BLaER1 (cell line): ENCODE data around the gene SRGN.
A peak's percentile ranks its signal among the peaks of the same experiment; 100 is the strongest.
"Not testable (repeated sequence)": the region's sequence is repeated elsewhere in the genome, so short reads cannot be mapped to it uniquely, and the experiment has no call there.

Source experiments
- H3K27ac ChIP-seq: shearing (Covaris generic); formaldehyde crosslinking; 2 replicates; pipeline ENCODE4 v1.8.1; 2022
- H3K27me3 ChIP-seq: shearing (Covaris generic); formaldehyde crosslinking; 2 replicates; pipeline ENCODE4 v1.8.1; 2022
- H3K36me3 ChIP-seq: shearing (Covaris generic); formaldehyde crosslinking; 2 replicates; pipeline ENCODE4 v1.8.1; 2022
- H3K4me1 ChIP-seq: shearing (Covaris generic); formaldehyde crosslinking; 2 replicates; pipeline ENCODE4 v1.8.1; 2022
- H3K4me2 ChIP-seq: shearing (Covaris generic); formaldehyde crosslinking; 2 replicates; pipeline ENCODE4 v1.8.1; 2022
- H3K4me3 ChIP-seq: shearing (Covaris generic); formaldehyde crosslinking; 2 replicates; pipeline ENCODE4 v1.8.1; 2022
- H3K9ac ChIP-seq: shearing (Covaris generic); formaldehyde crosslinking; 2 replicates; pipeline ENCODE4 v1.8.1; 2022
- H3K9me3 ChIP-seq: shearing (Covaris generic); formaldehyde crosslinking; 2 replicates; pipeline ENCODE4 v1.8.1; 2022
- H4K20me1 ChIP-seq: shearing (Covaris generic); formaldehyde crosslinking; 2 replicates; pipeline ENCODE4 v1.8.1; 2022
- Cebpa-rat ChIP-seq: shearing (Covaris generic); IDR thresholded peaks from 2 replicates; pipeline ENCODE4 v1.8.1; 2022

The SRGN gene, protein sequence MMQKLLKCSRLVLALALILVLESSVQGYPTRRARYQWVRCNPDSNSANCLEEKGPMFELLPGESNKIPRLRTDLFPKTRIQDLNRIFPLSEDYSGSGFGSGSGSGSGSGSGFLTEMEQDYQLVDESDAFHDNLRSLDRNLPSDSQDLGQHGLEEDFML

DNA sequence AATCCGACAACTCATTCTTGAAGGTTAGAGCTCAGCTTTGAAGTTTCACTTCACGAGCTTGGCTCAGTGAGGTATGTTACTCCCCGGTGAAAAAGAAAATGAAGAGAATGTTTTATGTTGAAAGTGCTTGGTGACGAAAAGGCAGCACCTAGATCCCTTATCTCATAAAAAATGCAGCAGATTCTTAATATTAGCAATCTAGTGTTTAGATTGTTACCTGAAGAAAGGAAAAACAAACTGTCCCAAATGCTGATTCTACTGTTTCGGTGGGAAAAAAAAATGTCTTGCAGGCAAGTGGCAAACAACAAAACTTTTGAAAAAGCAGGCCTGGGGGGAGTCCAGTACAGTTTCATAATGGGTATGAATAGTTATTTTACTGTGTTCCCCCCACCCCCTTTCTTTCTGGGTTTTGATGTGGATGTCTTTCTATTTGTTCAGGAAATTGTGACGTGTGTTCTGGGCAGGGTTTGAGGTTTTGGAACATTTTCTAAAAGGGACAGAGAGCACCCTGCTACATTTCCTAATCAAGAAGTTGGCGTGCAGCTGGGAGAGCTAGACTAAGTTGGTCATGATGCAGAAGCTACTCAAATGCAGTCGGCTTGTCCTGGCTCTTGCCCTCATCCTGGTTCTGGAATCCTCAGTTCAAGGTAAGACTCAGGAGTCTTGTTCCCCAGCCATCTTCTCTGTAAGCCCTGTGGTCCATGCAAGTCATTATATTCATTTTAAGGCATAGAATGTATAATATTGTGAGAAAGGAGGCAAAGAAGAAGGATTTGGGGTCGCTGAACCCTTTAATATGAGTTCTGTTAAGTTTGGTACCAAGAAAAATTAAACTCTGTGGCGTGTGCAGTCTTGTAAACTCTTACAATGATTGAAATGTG is at the start of gene SRGN:
SRGN (plus strand) TSS at position 514 of the 881 bp plus-strand sequence; CDS start at position 569, 55 bp downstream.
- H3K4me3 ChIP-seq = peak within 1 kb of the TSS; percentile 56
- no peaks in the 10 kb centered on the region for H3K9me3 ChIP-seq
- H3K9ac ChIP-seq = peak within 1 kb of the TSS; percentile 30
- H3K4me2 ChIP-seq = peak within 1 kb of the TSS; percentile 76
- no peaks in the 10 kb centered on the region for H3K27me3 ChIP-seq
- H3K36me3 ChIP-seq = no peaks in the 10 kb centered on the region
- no peak within 1 kb of the TSS for H3K27ac ChIP-seq
- TF ChIP-seq Cebpa-rat = no peak
- H4K20me1 ChIP-seq = no peaks in the 10 kb centered on the region
- H3K4me1 ChIP-seq = peaks cover 66% of the 10 kb centered on the region

DNA sequence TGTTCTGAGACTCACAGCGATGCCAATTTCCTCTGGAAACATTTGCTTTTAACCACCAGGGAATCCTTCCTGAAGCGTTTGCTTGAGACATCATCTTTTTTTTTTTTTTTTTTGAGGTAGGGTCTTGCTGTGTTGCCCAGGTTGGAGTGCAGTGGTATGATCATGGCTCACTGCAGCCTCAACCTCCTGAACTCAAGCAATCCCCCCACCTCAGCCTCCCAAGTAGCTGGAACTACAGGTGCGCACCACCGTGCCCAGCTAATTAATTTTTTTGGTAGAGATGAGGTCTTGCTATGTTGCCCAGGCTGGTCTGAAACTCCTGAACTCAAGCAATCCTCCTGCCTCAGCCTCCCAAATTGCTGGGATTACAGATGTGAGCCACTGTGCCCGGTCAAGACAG is 47.0 kb upstream of the SRGN start:
- not testable (repeated sequence) for H3K4me2 ChIP-seq, H3K4me1 ChIP-seq, H3K4me3 ChIP-seq, H3K27ac ChIP-seq, H4K20me1 ChIP-seq, H3K9me3 ChIP-seq, H3K9ac ChIP-seq, H3K36me3 ChIP-seq, H3K27me3 ChIP-seq

DNA sequence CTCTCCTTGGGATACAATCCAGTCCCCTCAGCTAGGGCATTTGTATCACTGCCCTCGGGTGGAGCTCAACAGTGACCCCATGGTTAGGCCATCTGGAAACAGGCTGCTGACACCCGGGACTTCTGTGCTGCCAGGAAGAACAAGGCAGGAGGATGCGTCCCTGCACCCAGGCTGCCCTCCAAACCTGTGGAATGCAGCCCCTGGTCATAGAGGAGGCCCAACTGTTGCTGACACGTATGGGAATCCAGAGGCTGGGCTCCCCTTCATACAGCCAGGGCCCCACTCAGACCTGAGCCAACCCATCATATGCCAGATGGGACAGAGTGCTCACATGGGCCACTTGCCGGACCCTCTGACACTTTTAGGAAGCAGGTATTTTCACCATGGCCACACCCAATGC is 45.5 kb upstream of the SRGN start:
- no peaks in the 10 kb centered on the region for H3K36me3 ChIP-seq
- no peak for TF ChIP-seq Cebpa-rat
- no peaks in the 10 kb centered on the region for H4K20me1 ChIP-seq
- no peak overlapping the region for H3K9ac ChIP-seq
- no peaks in the 10 kb centered on the region for H3K27me3 ChIP-seq
- no peaks in the 10 kb centered on the region for H3K9me3 ChIP-seq
- H3K27ac ChIP-seq = no peak overlapping the region
- H3K4me2 ChIP-seq = no peak overlapping the region
- H3K4me1 ChIP-seq = peaks cover 8% of the 10 kb centered on the region
- H3K4me3 ChIP-seq = no peak overlapping the region

DNA sequence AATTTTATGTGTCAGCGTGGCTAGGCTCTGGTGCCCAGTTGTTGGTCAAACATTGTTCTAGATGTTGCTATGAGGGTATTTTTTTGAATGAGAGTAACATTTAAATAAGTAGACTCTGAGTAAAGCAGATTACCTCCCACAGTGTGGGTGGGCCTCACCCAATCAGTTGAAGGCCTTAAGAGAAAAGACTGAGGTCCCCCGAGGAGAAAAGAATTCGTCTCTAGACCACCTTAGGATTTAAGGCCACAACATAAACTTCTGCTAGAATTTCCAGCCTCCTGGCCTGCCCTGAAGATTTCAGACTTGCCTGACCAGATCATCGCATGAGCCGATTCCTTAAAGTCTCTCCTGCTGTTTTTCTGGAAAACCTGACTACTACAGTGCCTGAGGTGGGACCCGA is 45.1 kb upstream of the SRGN start:
- no peaks in the 10 kb centered on the region for H4K20me1 ChIP-seq
- no peak overlapping the region for H3K4me2 ChIP-seq
- no peaks in the 10 kb centered on the region for H3K27me3 ChIP-seq
- H3K4me3 ChIP-seq = no peak overlapping the region
- no peaks in the 10 kb centered on the region for H3K36me3 ChIP-seq
- no peak for TF ChIP-seq Cebpa-rat
- no peak overlapping the region for H3K9ac ChIP-seq
- no peaks in the 10 kb centered on the region for H3K9me3 ChIP-seq
- H3K4me1 ChIP-seq = peaks cover 8% of the 10 kb centered on the region
- H3K27ac ChIP-seq = no peak overlapping the region

DNA sequence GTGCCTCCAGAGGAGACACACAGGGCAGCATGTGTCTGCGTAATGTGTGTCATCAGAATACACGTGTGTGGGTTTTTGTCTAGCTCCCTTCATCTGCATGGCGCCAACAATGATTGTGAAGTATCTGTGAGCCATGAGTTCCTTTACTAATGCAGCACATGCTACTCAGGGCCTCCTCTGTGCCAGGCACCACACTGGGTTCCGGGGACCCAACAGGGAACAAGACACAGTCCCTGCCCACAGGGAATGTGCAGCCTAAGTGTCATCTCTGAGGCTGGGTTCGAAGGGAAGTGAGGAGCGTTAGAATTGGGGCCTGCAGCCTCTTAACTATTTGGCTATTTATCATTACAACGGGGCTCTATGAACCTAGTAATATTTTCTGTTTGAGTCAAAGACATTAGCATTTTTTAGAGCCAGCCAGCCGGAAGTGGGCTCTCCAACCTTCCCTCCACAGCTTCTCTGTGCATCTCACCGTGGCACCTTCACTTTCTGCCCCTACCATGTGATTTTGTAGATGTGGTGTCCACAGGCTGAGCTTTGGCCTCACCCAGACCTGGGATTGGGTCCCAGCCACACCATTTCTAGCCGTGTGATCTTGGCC is 43.9 kb upstream of the SRGN start:
- H4K20me1 ChIP-seq = no peaks in the 10 kb centered on the region
- H3K4me3 ChIP-seq = no peak overlapping the region
- no peaks in the 10 kb centered on the region for H3K9me3 ChIP-seq

DNA sequence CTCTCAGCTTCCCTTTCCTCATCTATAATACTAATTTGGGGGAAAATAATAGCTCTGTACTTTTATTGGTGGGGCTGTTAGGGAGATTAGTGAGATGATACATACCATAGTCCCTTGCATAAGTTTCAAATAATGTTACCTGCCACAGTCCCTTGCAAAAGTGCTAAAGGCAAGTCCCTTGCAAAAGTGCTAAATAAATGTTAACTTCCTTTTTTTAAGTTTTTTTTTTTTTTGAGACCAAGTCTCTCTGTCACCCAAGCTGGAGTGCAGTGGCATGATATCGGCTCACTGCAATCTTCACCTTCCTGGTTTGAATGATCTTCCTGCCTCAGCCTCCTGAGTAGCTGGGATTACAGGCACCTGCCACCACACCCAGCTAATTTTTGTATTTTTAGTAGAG is 43.4 kb upstream of the SRGN start:
- Histone ChIP-seq H3K9ac (no peak overlapping the region), H3K4me3 (no peak overlapping the region), H4K20me1 (no peaks in the 10 kb centered on the region), H3K27me3 (no peaks in the 10 kb centered on the region), H3K36me3 (no peaks in the 10 kb centered on the region), H3K9me3 (no peaks in the 10 kb centered on the region), H3K4me1 (peaks cover 8% of the 10 kb centered on the region), H3K27ac (no peak overlapping the region), H3K4me2 (no peak overlapping the region)
- TF ChIP-seq Cebpa-rat = no peak

More for the DNA sequence above, 43.9 kb upstream of the SRGN start:
- H3K27me3 ChIP-seq = no peaks in the 10 kb centered on the region
- H3K9ac ChIP-seq = no peak overlapping the region
- no peaks in the 10 kb centered on the region for H3K36me3 ChIP-seq
- no peak overlapping the region for H3K27ac ChIP-seq
- peaks cover 8% of the 10 kb centered on the region for H3K4me1 ChIP-seq
- TF ChIP-seq Cebpa-rat = no peak
- no peak overlapping the region for H3K4me2 ChIP-seq

DNA sequence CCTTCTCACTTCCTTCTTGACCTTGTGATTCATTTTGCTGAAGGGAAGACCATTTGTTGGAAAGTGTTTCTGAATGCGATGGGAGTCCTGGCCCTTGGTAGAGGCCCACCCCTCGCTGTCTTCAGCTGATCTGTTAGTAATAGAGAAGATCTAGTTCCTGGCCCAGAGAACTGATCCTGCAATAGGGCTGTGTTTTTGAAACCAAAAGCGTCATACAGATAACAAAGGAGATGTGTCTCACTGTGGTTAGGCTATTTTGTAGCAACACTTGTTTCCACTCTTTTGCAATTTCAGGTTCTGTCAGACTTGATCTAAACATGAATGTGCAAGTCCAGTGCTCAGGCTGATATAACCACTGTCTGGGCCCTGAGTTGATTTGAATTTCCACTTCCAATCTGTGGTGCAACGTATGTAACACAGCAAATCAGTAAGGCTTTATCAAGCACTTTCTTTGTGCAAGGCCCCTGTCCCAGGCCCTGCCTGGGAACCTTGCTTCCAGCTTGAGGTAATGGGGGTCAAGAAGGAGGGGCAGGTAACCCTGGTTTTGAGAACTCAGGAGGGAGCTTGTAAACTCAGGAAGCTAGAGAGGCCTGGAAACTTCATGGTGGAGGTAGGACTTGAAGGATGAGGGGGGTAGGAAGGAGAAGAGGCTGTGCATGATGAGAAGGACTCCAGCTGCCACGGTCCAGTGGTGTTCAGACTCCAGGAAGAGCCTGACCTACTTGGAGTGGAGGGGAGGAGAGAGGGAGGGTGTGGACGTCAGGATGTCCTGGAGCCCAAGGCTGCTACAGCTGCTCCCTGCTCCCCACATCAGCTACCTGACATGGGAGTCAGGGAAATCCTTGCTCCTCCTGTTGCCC is 42.2 kb upstream of the SRGN start:
- Histone ChIP-seq H3K9ac (no peak overlapping the region), H3K4me2 (0 out of 2 replicates have a peak overlapping the region, but pooled peaks have one; percentile 1), H4K20me1 (no peaks in the 10 kb centered on the region), H3K4me3 (no peak overlapping the region), H3K4me1 (peaks cover 8% of the 10 kb centered on the region), H3K27ac (no peak overlapping the region), H3K27me3 (no peaks in the 10 kb centered on the region), H3K9me3 (no peaks in the 10 kb centered on the region), H3K36me3 (no peaks in the 10 kb centered on the region)
- no peak for TF ChIP-seq Cebpa-rat

DNA sequence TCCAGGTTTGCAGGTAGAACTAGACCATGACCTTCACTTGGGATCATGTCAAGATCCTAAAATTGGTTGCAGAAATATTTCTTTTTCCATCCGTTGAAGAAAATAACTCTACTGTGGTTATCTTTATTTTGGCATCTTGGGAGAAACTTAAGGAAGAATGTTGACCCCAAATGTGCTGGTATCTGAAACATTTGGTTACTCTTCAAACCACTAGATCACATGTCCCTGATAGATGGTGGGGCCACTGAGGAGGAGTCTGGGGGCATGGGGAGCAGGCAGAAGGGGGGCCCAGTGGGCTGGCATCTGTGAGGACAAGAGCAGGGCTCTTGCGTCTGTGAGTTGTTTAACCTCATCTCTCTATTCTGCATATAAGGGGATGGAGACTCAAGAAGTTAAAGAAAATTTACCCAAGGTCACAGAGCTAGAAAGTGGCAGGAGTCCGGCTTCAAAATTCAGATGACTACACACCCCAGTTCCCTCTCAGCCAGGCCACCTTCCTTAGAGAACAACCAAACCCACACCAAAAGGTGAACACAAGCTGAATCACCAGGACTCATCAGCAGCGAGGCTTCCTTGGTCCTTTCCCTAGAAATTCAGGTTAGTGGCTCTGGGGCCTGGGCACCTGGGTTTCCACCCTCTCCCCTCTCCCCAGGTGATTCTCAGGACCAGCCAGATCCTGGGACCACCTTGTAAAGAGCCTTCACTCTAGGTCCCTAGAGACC is 40.6 kb upstream of the SRGN start:
- no peaks in the 10 kb centered on the region for H4K20me1 ChIP-seq
- H3K27me3 ChIP-seq = no peaks in the 10 kb centered on the region
- no peak overlapping the region for H3K4me3 ChIP-seq
- no peaks in the 10 kb centered on the region for H3K9me3 ChIP-seq
- H3K9ac ChIP-seq = no peak overlapping the region
- no peak for TF ChIP-seq Cebpa-rat
- no peak overlapping the region for H3K27ac ChIP-seq
- peaks cover 8% of the 10 kb centered on the region for H3K4me1 ChIP-seq
- H3K4me2 ChIP-seq = no peak overlapping the region
- no peaks in the 10 kb centered on the region for H3K36me3 ChIP-seq

DNA sequence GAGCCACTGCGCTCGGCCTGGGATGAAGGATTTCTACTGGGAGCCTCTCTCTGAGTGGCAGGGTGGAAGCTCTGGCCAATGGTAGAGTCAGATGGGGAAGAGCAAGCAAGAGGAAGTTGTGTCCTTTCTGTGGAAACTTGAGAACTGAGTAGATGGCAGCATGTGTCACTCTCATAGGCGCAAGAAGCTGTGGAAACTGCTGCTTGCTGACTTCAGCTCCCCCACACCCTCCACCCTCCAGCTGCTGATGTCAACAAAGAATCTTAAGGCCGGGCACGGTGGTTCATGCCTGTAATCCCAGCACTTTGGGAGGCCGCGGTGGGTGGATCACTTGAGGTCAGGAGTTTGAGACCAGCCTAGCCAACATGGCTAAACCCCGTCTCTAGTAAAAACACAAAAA is 39.8 kb upstream of the SRGN start:
- Histone ChIP-seq H3K27ac (no peak overlapping the region), H3K4me2 (no peak overlapping the region), H3K4me3 (no peak overlapping the region), H3K36me3 (no peaks in the 10 kb centered on the region), H4K20me1 (no peaks in the 10 kb centered on the region), H3K9me3 (no peaks in the 10 kb centered on the region), H3K4me1 (peaks cover 8% of the 10 kb centered on the region), H3K27me3 (no peaks in the 10 kb centered on the region), H3K9ac (no peak overlapping the region)
- TF ChIP-seq Cebpa-rat = no peak
